PFSK-1 (cell line): Measurements from ENCODE around the gene PANK1.

Experiments
- POLR2AphosphoS5 ChIP-seq: IDR thresholded peaks from 2 replicates; pipeline ENCODE4 v1.6.1; 2012; ENCODE audit warnings: low read depth, mild to moderate bottlenecking, control low read depth, low read length, moderate library complexity
- REST ChIP-seq, 2 experiments: IDR thresholded peaks; 2 replicates each; pipeline versions ENCODE4 v1.6.1 to v1.8.0; 2011 to 2012; ENCODE audit warnings: low read depth in 2 of 2, low read length in 2 of 2, control low read depth in 1 of 2, inconsistent platforms in 1 of 2, mild to moderate bottlenecking in 1 of 2, moderate library complexity in 1 of 2; ENCODE audit not compliant: insufficient read depth in 1 of 2
- TAF1 ChIP-seq: IDR thresholded peaks from 2 replicates; pipeline ENCODE4 v1.6.1; 2012; ENCODE audit warnings: low read length, control low read depth, borderline replicate concordance; ENCODE audit not compliant: insufficient read depth

- TF ChIP-seq TAF1 (no peak), REST (IDR thresholded peaks at IDR 0.05; ENCODE audit: insufficient read depth in 1 of 2, low read depth in 2 of 2, low read length in 2 of 2) (no peak), POLR2AphosphoS5 (no peak)
Measured at GRCh38 chr10:89652806-89653370, 7.8 kb upstream of the PANK1 start.
